SH-SY5Y (cell line): Measurements from ENCODE around the gene SHISA7.

ENCODE experiments used
- GATA2 ChIP-seq: IDR thresholded peaks from 2 replicates; pipeline ENCODE4 v1.6.1; 2011; ENCODE audit warnings: mild to moderate bottlenecking, low read depth, low read length
- GATA3 ChIP-seq: IDR thresholded peaks from 2 replicates; pipeline ENCODE4 v1.6.1; 2011; ENCODE audit warnings: low read depth, mild to moderate bottlenecking, low read length, moderate library complexity

Gene SHISA7

GRCh38 chr19:55484593-55485438, 41.7 kb upstream of the SHISA7 start, which contains the start of gene NAT14:
Gene NAT14 (plus strand): TSS chr19:55485188. CDS start chr19:55485709, 521 bp downstream.
- TF ChIP-seq GATA2 (no peak), GATA3 (no peak)

- TF ChIP-seq GATA2 (no peak), GATA3 (no peak)
Measured at GRCh38 chr19:55483706-55484592, 40.8 kb upstream of the SHISA7 start.

- TF ChIP-seq GATA2: no peak
- TF ChIP-seq GATA3: no peak
Measured at GRCh38 chr19:55482967-55483705, 40.0 kb upstream of the SHISA7 start.

- TF ChIP-seq GATA3 (no peak), GATA2 (no peak)
Measured at GRCh38 chr19:55482156-55482961, 39.3 kb upstream of the SHISA7 start.

- no peak for TF ChIP-seq GATA2
- no peak for TF ChIP-seq GATA3
Measured at GRCh38 chr19:55481794-55482155, 38.7 kb upstream of the SHISA7 start.

- TF ChIP-seq GATA2 (no peak), GATA3 (no peak)
Measured at GRCh38 chr19:55481148-55481793, 38.2 kb upstream of the SHISA7 start.

GRCh38 chr19:55479451-55480230, 36.5 kb upstream of the SHISA7 start:
- TF ChIP-seq GATA2: no peak
- TF ChIP-seq GATA3: no peak

GRCh38 chr19:55479045-55479444, 35.9 kb upstream of the SHISA7 start:
- no peak for TF ChIP-seq GATA3
- TF ChIP-seq GATA2: no peak

- TF ChIP-seq GATA3 (no peak), GATA2 (no peak)
Measured at GRCh38 chr19:55478364-55478763, 35.3 kb upstream of the SHISA7 start.

GRCh38 chr19:55477905-55478304, 34.8 kb upstream of the SHISA7 start:
- TF ChIP-seq GATA3: no peak
- TF ChIP-seq GATA2: no peak

GRCh38 chr19:55476100-55476775, 33.1 kb upstream of the SHISA7 start, which contains the start of gene ZNF628:
Gene ZNF628 (plus strand): TSS chr19:55476617. CDS start chr19:55479911, 3,294 bp downstream.
- TF ChIP-seq GATA2 (no peak), GATA3 (no peak)
